Femur (tissue), 1 donor: ENCODE results near the gene SEMA5B.

Experiments used
- DNase-seq: peaks from one replicate; pipeline ENCODE4 v3.0.0-alpha.2; 2017

The SEMA5B gene

GRCh38 chr3:122890720-122891220 lies 136.8 kb downstream of the SEMA5B start:
- DNase-seq: peak; percentile 40

DNA sequence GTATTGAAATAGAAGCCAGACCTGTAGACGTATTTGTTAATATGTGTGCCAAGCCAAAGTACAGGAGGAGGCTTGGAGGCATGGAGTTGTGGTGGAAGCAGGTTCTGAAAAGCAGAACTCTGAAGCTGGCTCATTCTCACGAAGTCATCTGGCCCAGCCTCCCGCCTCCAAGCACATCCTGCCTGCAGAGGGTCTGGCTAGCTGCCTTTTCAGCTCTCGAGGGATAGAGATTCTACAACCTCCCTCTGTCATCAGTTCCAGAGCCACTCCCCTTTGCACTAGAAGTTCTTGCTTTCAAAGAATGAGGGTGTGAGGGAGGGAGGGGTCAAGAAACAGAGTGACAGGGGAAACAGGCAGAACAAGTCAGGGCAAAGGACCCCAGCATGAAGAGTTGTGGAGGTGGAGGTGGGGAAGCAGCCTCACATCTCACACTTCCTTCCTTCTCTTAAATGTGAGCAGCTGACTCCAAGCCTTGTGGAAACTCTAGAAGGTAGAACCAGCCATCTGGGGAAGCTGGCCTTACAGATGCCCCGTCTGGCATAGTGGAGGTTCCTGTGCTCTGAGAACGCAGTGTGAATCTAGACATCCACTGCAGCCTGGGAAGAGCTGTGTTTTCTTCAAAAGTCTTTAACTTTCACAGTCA lies 137.4 kb downstream of the SEMA5B start:
- DNase-seq: peak; percentile 90

GRCh38 chr3:122886946-122887345 lies 140.6 kb downstream of the SEMA5B start:
- DNase-seq: no peak

- DNase-seq: no peak
Measured at GRCh38 chr3:122886251-122886650, 141.3 kb downstream of the SEMA5B start.

DNA sequence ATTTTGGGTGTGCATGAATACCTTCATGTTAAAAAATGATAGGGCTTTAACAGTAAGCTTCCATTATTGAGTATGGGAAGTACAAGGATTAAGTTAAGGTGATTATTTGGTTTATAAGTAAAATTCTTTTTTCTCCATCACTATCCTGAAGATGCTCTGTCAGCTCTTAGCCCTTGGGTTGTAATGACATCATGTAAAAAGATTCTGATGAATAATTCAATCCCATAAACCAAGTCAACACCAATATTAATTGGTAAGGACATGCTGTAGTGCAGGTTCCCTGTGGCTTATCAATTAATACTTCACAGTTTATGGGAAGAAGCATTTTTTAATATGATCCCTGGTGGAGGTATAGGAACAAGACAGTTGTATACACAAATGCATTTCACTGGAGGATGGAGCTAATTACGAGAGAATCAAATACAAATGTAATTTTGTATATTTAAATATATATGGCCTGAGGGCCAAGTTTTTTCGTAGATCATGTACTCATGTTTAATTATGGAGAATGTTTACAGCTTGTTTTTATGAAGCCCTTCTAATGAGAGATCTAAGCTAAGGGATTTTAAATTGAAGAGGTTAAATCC lies 145.1 kb downstream of the SEMA5B start:
- DNase-seq: no peak

- no peak for DNase-seq
Measured at GRCh38 chr3:122880624-122881023, 146.9 kb downstream of the SEMA5B start.

GRCh38 chr3:122880173-122880572 lies 147.4 kb downstream of the SEMA5B start:
- no peak for DNase-seq

GRCh38 chr3:122875547-122876127 lies 151.9 kb downstream of the SEMA5B start:
- DNase-seq: no peak

GRCh38 chr3:122873741-122874515 lies 153.6 kb downstream of the SEMA5B start:
- no peak for DNase-seq

GRCh38 chr3:122868322-122868721 lies 159.2 kb downstream of the SEMA5B start:
- DNase-seq: no peak

DNA sequence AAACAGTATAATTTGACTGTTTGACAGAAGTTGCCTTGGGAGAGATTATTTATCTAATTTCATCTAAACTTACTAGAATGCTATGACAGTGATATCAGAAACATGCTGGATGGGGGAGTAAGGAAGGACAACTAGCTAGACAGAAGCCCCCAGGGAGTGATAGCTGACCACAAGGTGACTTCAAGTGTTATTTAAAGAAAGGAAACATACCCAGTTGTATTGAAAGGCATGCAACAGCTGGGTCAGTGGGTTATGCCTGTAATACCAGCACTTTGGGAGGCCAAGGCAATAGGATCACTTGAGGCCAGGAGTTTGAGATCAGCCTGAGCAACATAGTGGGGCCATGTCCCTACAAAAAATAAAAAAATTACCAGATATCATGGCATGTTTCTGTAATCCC lies 163.1 kb downstream of the SEMA5B start:
- DNase-seq: no peak

DNA sequence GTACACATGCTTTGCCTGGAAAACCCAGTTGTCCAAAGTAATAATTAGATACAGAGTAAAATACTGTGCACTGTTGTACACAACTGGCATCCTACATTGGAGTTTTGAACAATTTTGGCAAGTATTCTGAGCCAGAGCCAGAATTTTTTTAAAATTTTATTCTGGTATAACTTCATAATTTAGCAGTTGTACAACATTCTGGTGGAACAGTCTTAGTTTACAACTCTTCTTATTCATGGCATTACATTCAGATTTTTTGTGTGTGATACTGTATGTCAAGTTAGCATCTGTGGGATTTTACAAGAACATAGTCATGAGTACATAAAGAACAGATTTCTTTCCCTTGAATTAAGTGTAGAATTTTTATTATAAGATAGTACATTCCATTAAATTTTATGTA lies 165.2 kb downstream of the SEMA5B start:
- no peak for DNase-seq
